GM21723 (cell line): ENCODE results near the gene INHBC.
"Not testable (repeated sequence)": the region's sequence is repeated elsewhere in the genome, so short reads cannot be mapped to it uniquely, and the experiment has no call there.

Source experiments
- ATAC-seq: cut with Tn5 transposase; IDR thresholded peaks from one replicate; pipeline ENCODE4 v1.9.1; 2021; ENCODE audit warnings: mild to moderate bottlenecking, moderate library complexity; ENCODE audit not compliant: unreplicated experiment

INHBC gene

GRCh38 chr12:57434517-57435223, at the start of gene INHBC:
Gene INHBC (plus strand): TSS chr12:57434784. CDS start chr12:57434887, 103 bp downstream.
- ATAC-seq = no peak

GRCh38 chr12:57385586-57385985, 49.0 kb upstream of the INHBC start:
- no peak for ATAC-seq

- ATAC-seq = no peak
Observed at GRCh38 chr12:57386187-57386720, 48.3 kb upstream of the INHBC start.

- ATAC-seq = no peak
Observed at GRCh38 chr12:57388425-57388824, 46.2 kb upstream of the INHBC start.

- ATAC-seq = no peak
Observed at GRCh38 chr12:57389033-57389432, 45.6 kb upstream of the INHBC start.

- ATAC-seq = no peak
Observed at GRCh38 chr12:57390174-57390573, 44.4 kb upstream of the INHBC start.

- ATAC-seq = no peak
Observed at GRCh38 chr12:57395121-57395520, 39.5 kb upstream of the INHBC start.

GRCh38 chr12:57397441-57397840, 37.1 kb upstream of the INHBC start:
- no peak for ATAC-seq

- not testable (repeated sequence) for ATAC-seq
Observed at GRCh38 chr12:57399718-57400463, 34.7 kb upstream of the INHBC start.

- ATAC-seq = no peak
Observed at GRCh38 chr12:57401165-57401564, 33.4 kb upstream of the INHBC start.

- not testable (repeated sequence) for ATAC-seq
Observed at GRCh38 chr12:57402156-57402555, 32.4 kb upstream of the INHBC start.

GRCh38 chr12:57404966-57405640, 29.5 kb upstream of the INHBC start:
- no peak for ATAC-seq

GRCh38 chr12:57410534-57410933, 24.1 kb upstream of the INHBC start:
- ATAC-seq = no peak

GRCh38 chr12:57414160-57414559, 20.4 kb upstream of the INHBC start:
- not testable (repeated sequence) for ATAC-seq

- ATAC-seq = no peak
Observed at GRCh38 chr12:57415088-57415487, 19.5 kb upstream of the INHBC start.

- ATAC-seq = no peak
Observed at GRCh38 chr12:57416039-57416996, 18.3 kb upstream of the INHBC start.

- ATAC-seq = no peak
Observed at GRCh38 chr12:57418255-57418654, 16.3 kb upstream of the INHBC start.

- ATAC-seq = no peak
Observed at GRCh38 chr12:57419495-57419894, 15.1 kb upstream of the INHBC start.

- ATAC-seq = no peak
Observed at GRCh38 chr12:57420482-57420881, 14.1 kb upstream of the INHBC start.

GRCh38 chr12:57426948-57427347, 7.6 kb upstream of the INHBC start:
- not testable (repeated sequence) for ATAC-seq
